Neural progenitor cell (in vitro differentiated cells): Measurements from ENCODE around the gene SLC39A6. TPM values are rescaled to one million over a fixed set of nuclear protein-coding genes. Genes with fewer than 3 reads are reported as not detected.

Source experiments
- DNase-seq: peaks from one replicate; pipeline ENCODE4 v3.0.0-alpha.2; 2016; ENCODE audit warnings: low spot score
- H2AFZ ChIP-seq: fragments of 200-600 bp; sonication (generic); replicated peaks from 2 replicates; pipeline ENCODE4 v1.6.1; 2016; ENCODE audit warnings: antibody characterized with exemption
- H3F3A ChIP-seq: fragments of 200-600 bp; sonication (generic); 2 replicates; pipeline ENCODE4 v1.6.1; 2016; ENCODE audit warnings: antibody characterized with exemption, low read depth
- H3K27ac ChIP-seq: fragments of 200-600 bp; sonication (generic); 2 replicates; pipeline ENCODE4 v1.5.1; 2016; ENCODE audit warnings: mild to moderate bottlenecking
- H3K27me3 ChIP-seq: fragments of 200-600 bp; sonication (generic); 2 replicates; pipeline ENCODE4 v1.6.1; 2016; ENCODE audit warnings: mild to moderate bottlenecking, moderate library complexity
- H3K36me3 ChIP-seq: fragments of 200-600 bp; sonication (generic); 2 replicates; pipeline ENCODE4 v1.5.1; 2016
- H3K4me1 ChIP-seq: fragments of 200-600 bp; sonication (generic); 2 replicates; pipeline ENCODE4 v1.6.1; 2016; ENCODE audit warnings: mixed run types
- H3K4me2 ChIP-seq: fragments of 200-600 bp; sonication (generic); 2 replicates; pipeline ENCODE4 v1.6.1; 2016
- H3K4me3 ChIP-seq: fragments of 200-600 bp; sonication (generic); 2 replicates; pipeline ENCODE4 v1.5.1; 2016
- H3K79me2 ChIP-seq: fragments of 200-600 bp; sonication (generic); 2 replicates; pipeline ENCODE4 v1.6.1; 2016; ENCODE audit warnings: low read depth
- H3K9ac ChIP-seq: fragments of 200-600 bp; sonication (generic); 2 replicates; pipeline ENCODE4 v1.6.1; 2016
- H3K9me3 ChIP-seq: fragments of 200-600 bp; sonication (generic); 2 replicates; pipeline ENCODE4 v1.5.1; 2016; ENCODE audit warnings: low read depth
- H4K20me1 ChIP-seq: fragments of 200-600 bp; sonication (generic); 2 replicates; pipeline ENCODE4 v1.6.1; 2016; ENCODE audit warnings: low read depth
- H3K27ac Mint-ChIP-seq: 3 replicates; pipeline ENCODE4 v1.8.0; 2021; ENCODE audit warnings: mixed read lengths
- H3K27me3 Mint-ChIP-seq: 2 replicates; pipeline ENCODE4 v1.8.0; 2022; ENCODE audit warnings: low read depth, mild to moderate bottlenecking, inconsistent platforms, moderate library complexity, mixed read lengths; ENCODE audit not compliant: insufficient read depth
- H3K36me3 Mint-ChIP-seq: 3 replicates; pipeline ENCODE4 v1.8.0; 2021; ENCODE audit warnings: mixed read lengths
- H3K4me1 Mint-ChIP-seq: 3 replicates; pipeline ENCODE4 v1.8.0; 2021; ENCODE audit warnings: mixed read lengths
- H3K4me3 Mint-ChIP-seq: 3 replicates; pipeline ENCODE4 v1.8.0; 2021; ENCODE audit warnings: mild to moderate bottlenecking, moderate library complexity, mixed read lengths
- H3K9me3 Mint-ChIP-seq: 3 replicates; pipeline ENCODE4 v1.8.0; 2020; ENCODE audit warnings: mixed read lengths
- EZH2 ChIP-seq: fragments of 200-600 bp; sonication (generic); IDR thresholded peaks from 2 replicates; pipeline ENCODE4 v1.6.1; 2017; ENCODE audit warnings: antibody characterized with exemption, mild to moderate bottlenecking, moderate library complexity
- EZH2phosphoT487 ChIP-seq: fragments of 200-600 bp; sonication (generic); IDR thresholded peaks from 2 replicates; pipeline ENCODE4 v1.6.1; 2017; ENCODE audit warnings: antibody characterized with exemption
- total RNA-seq: library from RNA; depleted of rRNA; stranded (reverse); fragments of >200 nt; gene quantifications from 2 replicates; pipeline ENCODE4 v1.2.3, GENCODE V29; 2015; ENCODE audit warnings: low replicate concordance
- TF ChIP-seq, protein P1 (sequence below): fragments of 200-600 bp; sonication (generic); IDR thresholded peaks from 2 replicates; pipeline ENCODE4 v1.5.1; 2017; ENCODE audit warnings: antibody characterized with exemption, mild to moderate bottlenecking

SLC39A6 gene
- total RNA-seq, 1 donor from 2014 or later: 92.5 TPM

DNA sequence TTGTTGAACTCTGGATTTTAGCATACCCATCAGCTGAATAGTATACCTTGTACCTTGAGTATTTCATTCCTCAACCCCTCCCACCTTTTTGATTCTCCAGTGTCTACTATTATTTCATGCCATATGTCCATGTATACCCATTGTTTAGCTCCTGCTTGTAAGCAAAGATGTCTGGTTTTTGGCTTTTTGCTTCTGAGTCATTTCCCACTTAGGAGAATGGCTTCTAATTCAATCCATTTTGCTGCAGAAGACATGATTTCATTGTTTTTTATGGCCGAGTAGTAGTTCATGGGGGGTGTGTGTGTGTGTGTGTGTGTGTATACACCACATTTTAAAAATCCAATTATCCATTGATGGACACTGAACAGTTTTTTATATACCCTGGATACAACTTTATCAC is 33.8 kb upstream of the SLC39A6 start:
- Histone ChIP-seq H3K79me2 (no peaks in the 10 kb centered on the region), H2AFZ (no peak overlapping the region), H3K9ac (no peak overlapping the region), H3F3A (no peaks in the 10 kb centered on the region), H3K27ac (no peak overlapping the region), H3K27me3 (no peaks in the 10 kb centered on the region), H3K4me1 (no peaks in the 10 kb centered on the region), H3K36me3 (peaks cover 11% of the 10 kb centered on the region), H3K4me2 (no peak overlapping the region), H3K4me3 (no peak overlapping the region), H3K9me3 (no peaks in the 10 kb centered on the region), H4K20me1 (no peaks in the 10 kb centered on the region)
- Mint-ChIP-seq H3K4me3 (no peak overlapping the region), H3K36me3 (peaks cover 40% of the 10 kb centered on the region), H3K9me3 (no peaks in the 10 kb centered on the region), H3K27me3 (no peaks in the 10 kb centered on the region), H3K4me1 (no peaks in the 10 kb centered on the region), H3K27ac (no peak overlapping the region)
- TF ChIP-seq EZH2 (no peak), EZH2phosphoT487 (no peak)
- TF ChIP-seq, protein P1, sequence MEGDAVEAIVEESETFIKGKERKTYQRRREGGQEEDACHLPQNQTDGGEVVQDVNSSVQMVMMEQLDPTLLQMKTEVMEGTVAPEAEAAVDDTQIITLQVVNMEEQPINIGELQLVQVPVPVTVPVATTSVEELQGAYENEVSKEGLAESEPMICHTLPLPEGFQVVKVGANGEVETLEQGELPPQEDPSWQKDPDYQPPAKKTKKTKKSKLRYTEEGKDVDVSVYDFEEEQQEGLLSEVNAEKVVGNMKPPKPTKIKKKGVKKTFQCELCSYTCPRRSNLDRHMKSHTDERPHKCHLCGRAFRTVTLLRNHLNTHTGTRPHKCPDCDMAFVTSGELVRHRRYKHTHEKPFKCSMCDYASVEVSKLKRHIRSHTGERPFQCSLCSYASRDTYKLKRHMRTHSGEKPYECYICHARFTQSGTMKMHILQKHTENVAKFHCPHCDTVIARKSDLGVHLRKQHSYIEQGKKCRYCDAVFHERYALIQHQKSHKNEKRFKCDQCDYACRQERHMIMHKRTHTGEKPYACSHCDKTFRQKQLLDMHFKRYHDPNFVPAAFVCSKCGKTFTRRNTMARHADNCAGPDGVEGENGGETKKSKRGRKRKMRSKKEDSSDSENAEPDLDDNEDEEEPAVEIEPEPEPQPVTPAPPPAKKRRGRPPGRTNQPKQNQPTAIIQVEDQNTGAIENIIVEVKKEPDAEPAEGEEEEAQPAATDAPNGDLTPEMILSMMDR: no peak
- DNase-seq: no peak

DNA sequence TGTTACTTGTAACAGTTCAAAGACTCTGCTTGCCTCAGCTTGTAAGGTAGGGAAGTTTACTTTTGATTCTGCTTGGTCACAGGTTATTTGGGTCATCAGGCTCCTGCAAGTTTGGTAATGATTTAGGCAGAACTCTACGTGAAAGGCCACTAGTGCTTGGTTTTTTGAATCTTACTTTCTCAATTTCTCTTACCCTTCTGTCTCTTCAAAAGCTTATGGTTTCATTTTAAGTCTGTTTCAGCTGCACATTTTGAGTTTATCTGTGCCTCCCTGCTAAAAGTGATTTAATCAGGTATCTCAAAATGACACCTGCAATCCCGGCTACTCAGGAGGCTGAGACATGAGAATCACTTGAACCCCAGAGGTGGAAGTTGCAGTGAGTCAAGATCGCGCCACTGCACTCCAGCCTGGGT is 31.8 kb upstream of the SLC39A6 start:
- Histone ChIP-seq H3K4me1 (no peaks in the 10 kb centered on the region), H3K79me2 (no peaks in the 10 kb centered on the region), H3K27ac (no peak overlapping the region), H3K4me2 (no peak overlapping the region), H2AFZ (no peak overlapping the region), H3K36me3 (peaks cover 3% of the 10 kb centered on the region), H3K9me3 (no peaks in the 10 kb centered on the region), H3F3A (no peaks in the 10 kb centered on the region), H3K9ac (no peak overlapping the region), H4K20me1 (no peaks in the 10 kb centered on the region), H3K4me3 (no peak overlapping the region), H3K27me3 (no peaks in the 10 kb centered on the region)
- Mint-ChIP-seq H3K27me3 (no peaks in the 10 kb centered on the region), H3K4me3 (no peak overlapping the region), H3K27ac (no peak overlapping the region), H3K4me1 (no peaks in the 10 kb centered on the region), H3K9me3 (no peaks in the 10 kb centered on the region), H3K36me3 (peaks cover 33% of the 10 kb centered on the region)
- no peak for DNase-seq
- TF ChIP-seq EZH2: no peak

DNA sequence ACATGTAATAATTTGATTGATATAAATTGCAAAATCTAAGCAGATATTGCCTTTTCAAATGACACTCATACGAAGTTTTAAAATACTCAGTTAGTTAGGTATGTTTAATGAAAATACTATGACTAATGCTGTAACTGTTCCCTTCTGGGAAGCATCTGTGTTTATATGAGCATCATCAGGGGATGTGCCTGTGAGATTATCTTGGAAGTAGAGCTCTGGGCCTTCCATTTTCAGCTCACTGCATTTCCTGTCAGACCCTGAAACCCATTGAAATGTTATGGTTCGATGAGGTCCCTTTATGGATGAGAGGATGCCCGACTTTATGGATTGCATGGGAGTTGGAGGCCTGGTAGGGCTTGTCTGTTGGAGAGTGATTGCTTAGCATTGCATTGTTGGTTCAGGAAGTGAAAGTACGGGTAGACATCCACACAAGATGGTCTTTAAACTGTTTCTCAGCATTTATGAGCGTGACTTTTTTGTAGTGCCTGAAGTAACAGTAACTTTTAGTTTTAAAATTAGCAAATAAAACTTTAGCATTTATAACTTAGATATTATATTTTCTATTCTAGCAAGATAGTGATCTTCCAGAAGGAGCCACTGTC is 29.2 kb upstream of the SLC39A6 start:
- Histone ChIP-seq H3K27me3 (no peaks in the 10 kb centered on the region), H3K4me3 (no peak overlapping the region), H3K9me3 (no peaks in the 10 kb centered on the region), H2AFZ (no peak overlapping the region), H3K9ac (no peak overlapping the region), H3K79me2 (no peaks in the 10 kb centered on the region), H3K27ac (no peak overlapping the region), H3F3A (no peaks in the 10 kb centered on the region), H3K4me1 (no peaks in the 10 kb centered on the region), H4K20me1 (no peaks in the 10 kb centered on the region), H3K4me2 (no peak overlapping the region), H3K36me3 (peaks cover 11% of the 10 kb centered on the region)
- DNase-seq: no peak
- no peaks in the 10 kb centered on the region for H3K27me3 Mint-ChIP-seq
- TF ChIP-seq, protein P1: no peak
- no peak for TF ChIP-seq EZH2
- TF ChIP-seq EZH2phosphoT487: no peak
- H3K36me3 Mint-ChIP-seq: peaks cover 30% of the 10 kb centered on the region
- H3K4me1 Mint-ChIP-seq: no peaks in the 10 kb centered on the region
- no peak overlapping the region for H3K4me3 Mint-ChIP-seq
- no peaks in the 10 kb centered on the region for H3K9me3 Mint-ChIP-seq
- no peak overlapping the region for H3K27ac Mint-ChIP-seq

DNA sequence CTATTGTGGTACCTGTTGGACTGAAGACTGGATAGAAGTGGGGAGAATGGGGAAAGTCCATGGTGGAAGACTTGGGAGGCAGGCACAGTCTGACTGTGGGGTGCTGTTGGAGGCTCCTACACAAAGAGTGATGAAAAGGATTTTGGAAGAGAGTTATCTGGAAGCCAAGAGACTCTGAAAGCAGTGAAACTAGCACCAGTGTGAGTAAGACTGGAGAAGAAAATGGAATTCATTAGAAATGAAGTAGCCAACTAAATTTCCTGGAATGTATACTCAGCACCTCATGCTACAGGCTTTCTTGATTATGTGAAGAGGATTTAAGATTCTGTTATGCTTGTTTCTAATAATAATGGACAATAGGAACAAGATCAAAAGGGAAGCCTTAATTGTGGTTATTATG is 28.3 kb upstream of the SLC39A6 start:
- Histone ChIP-seq H4K20me1 (no peaks in the 10 kb centered on the region), H3K36me3 (peaks cover 9% of the 10 kb centered on the region), H3K9ac (no peak overlapping the region), H3K4me2 (no peak overlapping the region), H3K4me1 (no peaks in the 10 kb centered on the region), H3K27ac (no peak overlapping the region), H3K79me2 (no peaks in the 10 kb centered on the region), H3K9me3 (no peaks in the 10 kb centered on the region), H3K4me3 (no peak overlapping the region), H3F3A (no peaks in the 10 kb centered on the region), H2AFZ (no peak overlapping the region), H3K27me3 (no peaks in the 10 kb centered on the region)
- DNase-seq: no peak
- H3K4me1 Mint-ChIP-seq: no peaks in the 10 kb centered on the region
- H3K4me3 Mint-ChIP-seq: no peak overlapping the region
- H3K36me3 Mint-ChIP-seq: peaks cover 37% of the 10 kb centered on the region
- TF ChIP-seq EZH2 (no peak), EZH2phosphoT487 (no peak)
- TF ChIP-seq, protein P1: no peak
- no peaks in the 10 kb centered on the region for H3K27me3 Mint-ChIP-seq
- no peaks in the 10 kb centered on the region for H3K9me3 Mint-ChIP-seq
- no peak overlapping the region for H3K27ac Mint-ChIP-seq
